Measurements from ENCODE around the gene ITGA8.
A peak's percentile ranks its signal among the peaks of the same experiment; 100 is the strongest.
"Not testable (repeated sequence)": the region's sequence is repeated elsewhere in the genome, so short reads cannot be mapped to it uniquely, and the experiment has no call there.

Gene ITGA8

GRCh38 chr10:15534928-15535538 lies 184.7 kb downstream of the ITGA8 start:
- DNase-seq; in situ Hi-C loops (cut with MboI; ENCODE audit: low pct_unique_long_range_greater_than_20kb, low sequenced_read_pairs): not testable (repeated sequence)

DNA sequence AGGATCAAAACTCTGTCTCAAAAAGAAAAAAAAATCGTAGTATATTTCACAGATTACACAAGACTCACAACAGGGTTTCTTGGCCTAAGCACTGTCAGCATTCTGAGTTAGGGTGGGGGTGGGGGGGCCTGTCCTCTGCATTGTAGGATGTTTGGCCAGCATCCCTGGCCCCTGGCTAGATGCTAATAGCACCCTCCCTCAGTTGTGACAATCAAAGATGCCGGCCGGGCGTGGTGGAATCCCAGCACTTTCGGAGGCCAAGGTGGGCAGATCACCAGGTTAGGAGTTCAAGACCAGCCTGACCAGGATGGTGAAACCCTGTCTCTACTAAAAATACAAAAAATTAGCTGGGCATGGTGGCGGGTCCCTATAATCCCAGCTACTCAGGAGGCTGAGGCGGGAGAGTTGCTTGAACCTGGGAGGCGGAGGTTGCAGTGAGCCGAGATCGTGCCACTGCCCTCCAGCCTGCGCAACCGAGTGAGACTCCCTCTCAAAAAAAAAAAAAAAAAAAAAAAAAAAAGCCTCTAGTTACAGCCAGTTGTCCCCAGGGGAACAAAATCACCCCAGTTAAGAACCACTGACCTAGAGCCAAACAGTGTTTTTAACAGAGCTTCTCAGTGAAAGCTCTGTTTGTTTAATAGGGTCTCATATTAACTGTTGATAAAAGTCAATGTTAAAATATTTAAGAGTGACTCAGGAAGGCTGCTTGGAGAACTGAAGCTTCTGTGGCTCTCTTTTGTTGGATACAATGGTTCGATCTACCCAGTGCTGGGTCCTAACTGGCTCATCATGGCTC lies 187.6 kb downstream of the ITGA8 start:
- in situ Hi-C loops (cut with MboI; ENCODE audit: low pct_unique_long_range_greater_than_20kb, low sequenced_read_pairs) = no loop called here
- DNase-seq = no peak

- no peak for DNase-seq
- in situ Hi-C loops (cut with MboI; ENCODE audit: low pct_unique_long_range_greater_than_20kb, low sequenced_read_pairs) = no loop called here
Observed at GRCh38 chr10:15528859-15529239, 190.9 kb downstream of the ITGA8 start.

GRCh38 chr10:15526754-15527153 lies 193.0 kb downstream of the ITGA8 start:
- DNase-seq = no peak
- in situ Hi-C loops (cut with MboI; ENCODE audit: low pct_unique_long_range_greater_than_20kb, low sequenced_read_pairs) = no loop called here

- no peak for DNase-seq
- in situ Hi-C loops (cut with MboI; ENCODE audit: low pct_unique_long_range_greater_than_20kb, low sequenced_read_pairs) = no loop called here
Observed at GRCh38 chr10:15521328-15521903, 198.3 kb downstream of the ITGA8 start.

DNA sequence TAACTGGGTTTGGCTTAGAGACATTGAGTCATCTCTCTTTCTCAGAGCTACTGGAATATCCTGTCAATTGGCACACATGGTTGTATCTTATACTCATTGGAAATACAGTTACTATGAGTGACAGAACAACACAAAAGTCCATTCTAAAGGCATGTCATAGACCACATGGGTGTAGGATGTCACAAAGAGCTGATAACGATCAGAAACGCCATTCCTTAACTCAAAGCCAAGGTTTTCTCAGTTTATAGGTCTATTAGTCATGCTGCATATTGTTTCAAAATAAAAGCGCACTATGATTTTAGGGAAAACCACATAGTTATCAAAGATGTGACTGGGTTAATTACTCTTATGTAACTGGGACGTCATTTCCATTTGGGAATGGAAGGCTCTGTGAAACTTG lies 201.5 kb downstream of the ITGA8 start:
- in situ Hi-C loops (cut with MboI; ENCODE audit: low pct_unique_long_range_greater_than_20kb, low sequenced_read_pairs) = no loop called here
- DNase-seq = no peak

DNA sequence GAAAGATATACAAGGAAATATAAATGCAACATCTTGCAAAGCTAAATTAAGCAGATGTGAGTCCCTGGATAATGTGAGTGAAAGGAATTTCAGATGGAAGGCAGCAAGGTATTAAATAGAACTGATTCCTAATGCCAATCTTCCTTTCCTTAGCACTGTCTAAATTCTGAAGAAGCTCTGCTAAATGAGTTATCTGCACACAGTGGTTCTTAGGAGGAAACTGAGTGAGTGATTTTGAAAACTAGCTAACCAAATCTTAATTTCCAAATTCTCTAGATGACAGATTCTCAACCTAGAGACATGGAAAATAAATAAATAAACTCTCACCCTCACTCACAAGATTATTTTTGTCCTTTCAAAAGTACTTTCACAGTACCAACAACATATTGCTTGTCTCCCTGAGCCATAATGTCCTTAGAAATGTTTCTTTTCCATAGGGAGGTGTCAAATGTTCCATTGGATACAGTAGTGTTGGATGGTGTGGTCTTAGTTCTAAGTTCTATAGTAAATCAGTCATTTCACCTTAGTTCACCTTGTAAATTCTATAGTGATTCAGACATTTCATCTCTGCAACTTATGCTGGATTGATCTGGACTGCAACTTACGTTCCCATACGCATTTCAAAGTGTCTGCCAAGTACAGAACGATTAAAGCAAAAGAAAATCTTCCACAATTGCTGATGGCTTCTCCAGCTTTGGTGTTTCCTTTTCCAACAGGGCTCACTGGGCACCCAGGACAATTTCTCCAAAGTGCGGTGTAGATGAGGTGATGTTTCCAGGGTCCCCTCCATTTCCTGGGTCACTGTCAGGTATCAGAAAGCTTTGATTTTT lies 203.3 kb downstream of the ITGA8 start:
- no peak for DNase-seq
- in situ Hi-C loops (cut with MboI; ENCODE audit: low pct_unique_long_range_greater_than_20kb, low sequenced_read_pairs) = no loop called here

DNA sequence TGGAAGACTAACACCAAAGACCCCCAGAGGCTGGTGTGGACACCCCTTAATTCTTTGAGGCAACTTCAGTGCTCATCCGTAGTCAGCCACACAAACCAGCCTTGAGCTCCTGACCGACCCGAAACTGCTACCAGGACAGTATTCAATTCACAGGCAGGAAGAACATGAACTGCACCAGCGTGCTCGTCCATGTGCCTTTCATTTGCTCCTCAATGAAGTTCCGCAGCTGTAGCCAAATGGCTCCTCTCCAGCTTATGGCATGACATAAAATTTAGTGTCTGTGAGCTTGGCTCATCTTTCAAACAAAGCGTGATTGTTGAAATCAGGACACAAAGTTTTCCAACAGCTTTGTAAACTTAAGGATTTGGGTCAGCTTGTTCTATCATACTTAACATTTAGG lies 204.5 kb downstream of the ITGA8 start:
- DNase-seq = no peak
- in situ Hi-C loops (cut with MboI; ENCODE audit: low pct_unique_long_range_greater_than_20kb, low sequenced_read_pairs) = no loop called here

- peak; percentile 5 for DNase-seq
- in situ Hi-C loops (cut with MboI; ENCODE audit: low pct_unique_long_range_greater_than_20kb, low sequenced_read_pairs) = no loop called here
Observed at GRCh38 chr10:15510963-15511362, 208.8 kb downstream of the ITGA8 start.

GRCh38 chr10:15505329-15505728 lies 214.4 kb downstream of the ITGA8 start:
- in situ Hi-C loops (cut with MboI; ENCODE audit: low pct_unique_long_range_greater_than_20kb, low sequenced_read_pairs) = no loop called here

DNA sequence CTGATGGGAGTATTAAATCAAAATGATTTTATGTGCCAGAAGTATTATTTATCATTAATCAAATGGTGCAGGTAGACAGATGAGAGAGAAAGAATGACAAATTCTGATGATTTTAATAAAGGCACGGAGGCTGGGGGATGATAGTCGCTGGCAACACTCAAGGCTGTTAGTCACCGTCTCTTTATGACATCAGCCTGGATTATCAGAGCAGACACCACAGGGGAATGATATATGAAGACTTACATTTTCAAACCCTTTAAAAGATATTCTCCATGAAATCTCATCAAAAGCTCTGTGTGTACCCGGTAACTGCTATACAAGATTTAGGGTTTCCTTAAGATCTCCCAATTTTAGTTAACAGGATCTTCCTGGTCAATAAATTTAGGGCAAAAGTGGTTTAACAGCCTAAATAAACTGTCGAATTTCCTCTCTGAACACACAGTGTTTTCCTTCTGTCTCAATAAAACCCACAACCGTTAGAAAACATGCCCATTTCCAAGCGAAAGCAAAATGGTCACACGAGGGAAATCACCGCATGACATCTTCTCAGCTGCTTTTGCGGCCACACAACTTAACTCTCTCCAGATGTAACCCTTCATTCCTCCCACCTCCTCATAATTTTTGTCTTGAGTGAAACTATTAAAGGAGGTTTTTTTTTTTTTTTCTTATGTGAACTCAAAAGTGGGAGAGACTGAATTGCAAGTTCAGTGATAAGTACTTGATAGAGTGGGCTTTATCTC lies 215.5 kb downstream of the ITGA8 start:
- in situ Hi-C loops (cut with MboI; ENCODE audit: low pct_unique_long_range_greater_than_20kb, low sequenced_read_pairs) = no loop called here
- peak; percentile 30 for DNase-seq

More at GRCh38 chr10:15505329-15505728, 214.4 kb downstream of the ITGA8 start:
- DNase-seq = peak; percentile 7

- no peak for DNase-seq
Observed at GRCh38 chr10:15494850-15495506, 224.7 kb downstream of the ITGA8 start.

GRCh38 chr10:15491856-15492642 lies 227.7 kb downstream of the ITGA8 start:
- DNase-seq = no peak
- in situ Hi-C loops (cut with MboI; ENCODE audit: low pct_unique_long_range_greater_than_20kb, low sequenced_read_pairs) = no loop called here

More at GRCh38 chr10:15494850-15495506, 224.7 kb downstream of the ITGA8 start:
- in situ Hi-C loops (cut with MboI; ENCODE audit: low pct_unique_long_range_greater_than_20kb, low sequenced_read_pairs) = no loop called here

DNA sequence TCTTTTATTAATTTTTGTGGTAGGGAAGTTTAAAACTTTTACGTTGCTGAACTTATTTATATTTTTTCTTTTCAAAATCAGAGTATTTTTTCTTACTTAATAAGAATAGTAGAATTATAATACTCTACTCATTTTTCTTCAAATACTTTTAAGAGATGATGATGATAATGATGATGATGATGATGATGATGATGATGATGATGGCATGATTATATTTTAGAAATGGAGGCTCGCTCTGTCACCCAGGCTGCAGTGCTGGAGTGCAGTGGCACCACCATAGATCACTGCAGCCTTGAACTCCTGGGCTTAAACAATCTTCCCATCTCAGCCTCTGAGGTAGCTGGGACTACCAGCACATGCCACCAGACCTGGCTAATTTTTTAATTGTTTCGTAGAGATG lies 230.3 kb downstream of the ITGA8 start:
- in situ Hi-C loops (cut with MboI; ENCODE audit: low pct_unique_long_range_greater_than_20kb, low sequenced_read_pairs) = no loop called here
- no peak for DNase-seq

DNA sequence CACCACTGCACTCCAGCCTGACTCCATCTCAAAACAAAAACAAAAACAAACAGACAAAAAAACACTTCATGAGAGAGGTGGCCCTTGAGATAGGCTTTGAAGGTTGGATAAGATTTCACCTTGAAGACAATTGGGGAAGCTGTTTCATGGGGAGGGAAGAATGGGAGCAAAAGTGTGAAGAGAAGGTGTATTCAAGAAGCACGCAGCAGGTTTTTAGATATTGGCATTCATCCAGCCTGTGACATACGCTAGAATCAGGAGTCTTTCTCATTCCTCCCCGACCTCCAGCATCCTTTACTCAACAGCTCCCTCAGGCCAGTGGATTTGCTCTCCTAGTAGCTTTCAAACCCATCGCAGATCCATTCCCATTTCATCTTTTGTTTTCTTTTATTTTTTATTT lies 232.3 kb downstream of the ITGA8 start:
- in situ Hi-C loops (cut with MboI; ENCODE audit: low pct_unique_long_range_greater_than_20kb, low sequenced_read_pairs) = no loop called here
- no peak for DNase-seq

DNA sequence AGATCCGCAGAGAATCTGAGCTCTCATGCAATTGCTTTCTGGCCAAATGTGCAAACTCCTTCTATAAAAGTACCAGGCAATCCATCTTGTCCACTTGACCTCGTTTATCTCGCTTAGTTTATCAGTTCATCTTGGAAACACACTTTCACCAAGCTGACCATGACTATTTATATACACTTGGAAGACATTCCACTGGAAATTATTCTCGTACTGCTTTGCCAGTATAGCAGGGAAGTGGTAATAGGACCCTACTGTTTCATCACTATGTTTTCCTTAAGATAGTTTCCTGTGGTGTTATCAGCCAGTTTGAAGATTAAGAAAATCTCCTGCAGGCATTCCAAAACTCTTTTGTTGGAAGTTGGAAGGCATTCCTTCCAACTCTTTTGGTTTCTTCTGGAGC lies 233.3 kb downstream of the ITGA8 start:
- in situ Hi-C loops (cut with MboI; ENCODE audit: low pct_unique_long_range_greater_than_20kb, low sequenced_read_pairs) = no loop called here
- no peak for DNase-seq

DNA sequence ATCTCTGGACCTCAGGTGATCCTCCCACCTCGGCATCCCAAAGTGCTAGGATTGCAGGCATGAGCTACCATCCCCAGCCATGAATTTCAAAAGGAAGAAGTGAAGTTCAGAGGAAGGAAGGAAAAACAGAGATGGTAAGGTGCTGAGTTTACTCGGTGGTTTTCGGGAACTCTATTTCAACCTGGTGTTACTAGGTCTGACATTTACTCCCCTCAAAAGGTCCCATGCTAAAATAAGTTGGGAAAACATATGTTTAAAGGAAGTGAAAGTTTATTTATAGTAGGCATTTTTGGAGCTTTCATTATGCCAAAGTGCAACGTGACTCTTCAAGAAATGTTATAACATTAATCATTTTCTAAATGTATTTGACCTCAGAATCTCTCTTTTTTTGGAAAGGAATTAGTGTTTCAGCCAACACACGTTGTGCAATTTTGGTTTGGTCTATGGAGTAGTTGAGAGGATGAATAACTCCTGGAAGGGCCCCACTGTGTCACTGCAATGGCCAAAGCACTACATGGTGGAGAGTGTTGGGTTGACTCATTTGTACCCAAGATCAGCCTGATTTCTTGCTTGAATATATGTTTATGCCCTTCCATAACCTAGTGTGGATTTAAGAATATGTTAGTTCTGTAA lies 233.9 kb downstream of the ITGA8 start:
- DNase-seq = peak; percentile 24
- in situ Hi-C loops (cut with MboI; ENCODE audit: low pct_unique_long_range_greater_than_20kb, low sequenced_read_pairs) = no loop called here
